GM18505 (cell line): ENCODE results near the gene TMEM272.

ENCODE experiments used
- ATAC-seq: cut with Tn5 transposase; IDR thresholded peaks from one replicate; pipeline ENCODE4 v1.9.1; 2021; ENCODE audit not compliant: unreplicated experiment
- POLR2A ChIP-seq: IDR thresholded peaks from 4 replicates; pipeline ENCODE4 v1.6.1; 2011; ENCODE audit warnings: borderline replicate concordance; ENCODE audit not compliant: insufficient read depth, insufficient read length; ENCODE audit errors: extremely low read depth

TMEM272 gene

DNA sequence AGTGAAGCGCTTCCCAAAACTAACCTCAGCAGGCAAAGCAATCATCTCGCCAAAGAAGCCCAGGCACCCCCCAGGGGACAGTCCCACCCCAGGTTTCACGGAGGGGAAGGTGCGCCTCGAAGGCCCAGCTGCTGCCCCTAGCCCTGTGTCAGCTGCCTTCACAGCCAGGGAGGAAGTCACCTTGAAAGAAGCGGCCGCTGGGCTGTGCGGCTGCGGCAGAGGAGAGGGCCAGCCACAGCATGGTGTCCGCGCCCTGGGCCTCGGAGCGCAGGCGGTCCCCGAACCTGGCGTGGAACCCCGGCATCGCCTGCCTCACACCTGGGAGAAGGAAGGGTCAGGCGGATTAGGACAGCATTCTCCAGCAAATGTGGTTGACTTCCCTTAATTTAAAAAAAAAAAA lies 76.0 kb downstream of the TMEM272 start:
- ATAC-seq, result no peak
- TF ChIP-seq POLR2A, result no peak

DNA sequence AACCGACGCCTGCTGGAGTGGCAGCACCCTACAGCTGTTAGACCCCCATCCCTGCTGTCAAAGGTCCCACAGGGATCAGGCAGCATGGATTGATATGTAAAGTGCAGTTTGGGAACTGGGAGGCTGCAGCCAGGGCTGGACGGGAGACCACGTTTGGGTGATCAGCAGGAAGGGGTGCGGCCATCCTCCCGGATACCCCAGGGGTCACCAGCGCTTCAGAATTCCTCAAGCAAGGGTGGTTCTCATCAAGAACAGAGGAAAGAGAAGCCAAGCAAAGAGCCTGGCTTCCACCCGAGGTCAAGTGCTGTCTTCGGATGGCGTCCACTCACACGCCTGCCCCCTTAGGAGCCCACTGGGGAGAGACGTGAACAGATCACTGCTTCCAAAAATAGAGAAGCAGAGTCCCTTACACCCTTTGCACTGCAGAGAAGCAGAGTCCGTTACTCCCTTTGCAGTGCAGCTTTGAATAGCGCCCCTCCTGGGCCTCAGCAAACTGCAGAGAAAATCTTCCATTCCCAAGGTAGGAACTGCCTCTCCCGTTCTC lies 76.5 kb downstream of the TMEM272 start:
- no peak for ATAC-seq
- no peak for TF ChIP-seq POLR2A

DNA sequence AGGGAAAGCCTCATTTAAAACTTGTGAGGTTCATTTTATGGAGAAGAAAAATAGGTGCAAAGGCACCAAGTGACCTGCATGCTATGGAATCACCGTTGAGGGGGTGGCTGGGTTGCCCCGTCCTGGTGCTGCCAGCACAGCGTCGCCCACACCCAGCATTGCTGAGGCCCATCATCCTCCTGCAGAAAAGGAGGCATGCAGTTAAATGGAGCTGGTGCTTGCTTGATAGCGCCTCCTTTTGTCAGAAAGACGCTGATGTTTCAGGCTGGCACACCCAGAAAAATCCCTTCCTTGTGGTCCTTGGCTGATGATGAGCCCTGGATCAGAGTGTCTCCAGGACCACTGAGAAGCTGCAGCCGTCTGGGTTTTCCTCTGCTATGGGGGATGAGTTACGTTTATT lies 77.9 kb downstream of the TMEM272 start:
- no peak for ATAC-seq

GRCh38 chr13:51765142-51765515 lies 79.8 kb downstream of the TMEM272 start:
- no peak for TF ChIP-seq POLR2A
- no peak for ATAC-seq

More for the DNA sequence above, 77.9 kb downstream of the TMEM272 start:
- no peak for TF ChIP-seq POLR2A

DNA sequence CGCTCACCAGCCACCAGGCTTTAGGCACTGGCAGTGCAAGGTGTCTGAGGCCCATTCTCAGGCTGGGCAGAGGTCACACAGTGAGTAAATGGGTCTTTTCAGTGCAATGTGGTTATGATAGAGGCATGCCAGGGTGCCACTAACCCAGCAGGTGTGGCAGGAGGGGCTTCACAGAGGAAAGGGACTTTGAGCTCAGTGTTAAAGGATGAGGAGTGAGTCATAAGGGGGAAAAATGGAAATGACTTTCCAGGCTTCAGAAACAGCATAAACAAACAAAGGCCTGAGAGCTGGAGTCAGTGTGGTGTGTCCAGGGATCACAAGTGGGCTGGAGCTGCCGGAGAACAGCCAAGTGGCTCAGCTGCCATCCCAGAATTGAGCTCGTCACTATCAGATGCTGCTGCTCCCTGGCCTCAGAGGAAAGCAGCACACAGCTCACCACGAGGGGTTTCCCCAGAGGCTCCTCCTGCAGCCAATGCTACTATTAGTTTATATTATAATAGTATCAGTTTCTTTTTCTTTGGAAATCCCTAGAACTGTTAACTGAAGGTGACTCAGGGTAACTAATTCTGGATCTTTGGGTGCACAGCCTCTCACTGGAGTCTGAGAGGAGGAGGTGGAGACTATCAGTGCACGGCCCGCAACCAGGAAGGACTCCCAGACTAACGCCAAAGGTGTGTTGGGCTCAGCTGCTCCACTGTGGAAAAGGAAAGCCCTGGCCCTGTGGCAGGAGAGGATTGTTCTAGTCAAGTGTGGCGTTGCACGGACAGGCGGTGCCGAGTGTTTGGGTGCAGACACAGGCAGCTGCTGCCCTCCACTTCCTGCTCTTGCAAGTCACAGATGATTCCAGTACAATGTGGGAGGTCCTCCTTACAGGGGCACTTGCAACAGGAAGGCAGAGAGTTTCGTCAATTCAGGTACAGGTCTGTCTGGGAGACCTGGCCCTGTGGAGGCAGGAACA lies 80.5 kb downstream of the TMEM272 start:
- peak; percentile 78 for ATAC-seq
- peak; percentile 41 for TF ChIP-seq POLR2A

DNA sequence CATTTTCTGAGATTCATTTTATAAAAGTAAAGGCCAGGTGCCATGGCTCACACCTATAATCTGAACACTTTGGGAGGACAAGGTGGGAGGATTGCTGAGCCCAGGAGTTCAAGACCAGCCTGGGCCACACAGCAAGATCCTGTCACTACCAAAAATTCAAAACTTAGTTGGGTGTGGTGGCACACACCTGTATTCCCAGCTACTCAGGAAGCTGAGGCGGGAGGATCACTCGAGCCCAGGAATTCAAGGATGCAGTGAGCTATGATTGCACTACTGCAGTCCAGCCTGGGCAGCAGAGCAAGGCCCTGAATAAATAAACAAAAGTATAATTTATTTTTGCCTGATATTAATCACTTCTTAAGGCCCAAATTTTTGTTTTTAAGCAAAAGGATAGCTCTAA lies 81.5 kb downstream of the TMEM272 start:
- ATAC-seq, result no peak
- no peak for TF ChIP-seq POLR2A
